ENCODE results near the gene FGD6. TPM values are rescaled to one million over a fixed set of nuclear protein-coding genes. Genes with fewer than 3 reads are reported as not detected.
A peak's percentile ranks its signal among the peaks of the same experiment; 100 is the strongest.
"Not testable (repeated sequence)": the region's sequence is repeated elsewhere in the genome, so short reads cannot be mapped to it uniquely, and the experiment has no call there.

The FGD6 gene
- total and polyA plus RNA-seq, 2 donors = 3.7 to 20.4 TPM

GRCh38 chr12:95243497-95244183 lies 26.4 kb upstream of the FGD6 start:
- 95% methylated on average over 4 of the region's 4 CpGs for WGBS
- Histone ChIP-seq H3K27ac (ENCODE audit: low read depth) (no peak overlapping the region), H3K4me1 (ENCODE audit: insufficient read depth) (no peaks in the 10 kb centered on the region), H3K36me3 (ENCODE audit: insufficient read depth) (no peaks in the 10 kb centered on the region), H3K4me3 (ENCODE audit: low read depth, low read length) (no peak overlapping the region)
- DNase-seq (ENCODE audit: extremely low spot score) = no peak

GRCh38 chr12:95241761-95242506 lies 24.7 kb upstream of the FGD6 start:
- Histone ChIP-seq H3K36me3 (ENCODE audit: insufficient read depth) (no peaks in the 10 kb centered on the region), H3K4me3 (ENCODE audit: low read depth, low read length) (no peak overlapping the region), H3K27ac (ENCODE audit: low read depth) (no peak overlapping the region), H3K4me1 (ENCODE audit: insufficient read depth) (no peaks in the 10 kb centered on the region)
- no peak for DNase-seq (ENCODE audit: extremely low spot score)
- 92% methylated on average over 4 of the region's 4 CpGs for WGBS

- H3K4me1 ChIP-seq (ENCODE audit: insufficient read depth); H3K36me3 ChIP-seq (ENCODE audit: insufficient read depth); H3K4me3 ChIP-seq (ENCODE audit: low read depth, low read length); DNase-seq (ENCODE audit: extremely low spot score); H3K27ac ChIP-seq (ENCODE audit: low read depth): not testable (repeated sequence)
- 89% methylated on average over 6 of the region's 6 CpGs for WGBS
Measured at GRCh38 chr12:95241138-95241537, 23.9 kb upstream of the FGD6 start.

- Histone ChIP-seq H3K36me3 (ENCODE audit: insufficient read depth) (no peaks in the 10 kb centered on the region), H3K4me1 (ENCODE audit: insufficient read depth) (no peaks in the 10 kb centered on the region), H3K27ac (ENCODE audit: low read depth) (no peak overlapping the region), H3K4me3 (ENCODE audit: low read depth, low read length) (no peak overlapping the region)
- WGBS = 76% methylated on average over 2 of the region's 2 CpGs
- DNase-seq (ENCODE audit: extremely low spot score) = no peak
Measured at GRCh38 chr12:95240556-95240955, 23.3 kb upstream of the FGD6 start.

- not testable (repeated sequence) for H3K27ac ChIP-seq (ENCODE audit: low read depth); H3K4me1 ChIP-seq (ENCODE audit: insufficient read depth)
- WGBS = 87% methylated on average over 2 of the region's 2 CpGs
Measured at GRCh38 chr12:95239835-95240234, 22.6 kb upstream of the FGD6 start.

GRCh38 chr12:95239216-95239615 lies 21.9 kb upstream of the FGD6 start:
- no peaks in the 10 kb centered on the region for H3K4me1 ChIP-seq (ENCODE audit: insufficient read depth)
- H3K36me3 ChIP-seq (ENCODE audit: insufficient read depth) = no peaks in the 10 kb centered on the region
- H3K27ac ChIP-seq (ENCODE audit: low read depth) = no peak overlapping the region
- H3K4me3 ChIP-seq (ENCODE audit: low read depth, low read length) = no peak overlapping the region
- DNase-seq (ENCODE audit: extremely low spot score) = no peak

More at GRCh38 chr12:95239835-95240234, 22.6 kb upstream of the FGD6 start:
- not testable (repeated sequence) for H3K36me3 ChIP-seq (ENCODE audit: insufficient read depth); H3K4me3 ChIP-seq (ENCODE audit: low read depth, low read length); DNase-seq (ENCODE audit: extremely low spot score)

GRCh38 chr12:95238150-95238549 lies 20.9 kb upstream of the FGD6 start:
- Histone ChIP-seq H3K27ac (ENCODE audit: low read depth) (no peak overlapping the region), H3K36me3 (ENCODE audit: insufficient read depth) (no peaks in the 10 kb centered on the region), H3K4me3 (ENCODE audit: low read depth, low read length) (no peak overlapping the region), H3K4me1 (ENCODE audit: insufficient read depth) (no peaks in the 10 kb centered on the region)
- WGBS = 67% methylated on average over 1 of the region's 1 CpG
- no peak for DNase-seq (ENCODE audit: extremely low spot score)

- 38% methylated on average over 1 of the region's 1 CpG for WGBS
- no peak overlapping the region for H3K27ac ChIP-seq (ENCODE audit: low read depth)
- DNase-seq (ENCODE audit: extremely low spot score) = no peak
- H3K4me1 ChIP-seq (ENCODE audit: insufficient read depth) = no peaks in the 10 kb centered on the region
- H3K36me3 ChIP-seq (ENCODE audit: insufficient read depth) = no peaks in the 10 kb centered on the region
- no peak overlapping the region for H3K4me3 ChIP-seq (ENCODE audit: low read depth, low read length)
Measured at GRCh38 chr12:95237315-95237714, 20.0 kb upstream of the FGD6 start.

GRCh38 chr12:95235621-95236020 lies 18.4 kb upstream of the FGD6 start:
- DNase-seq (ENCODE audit: extremely low spot score); H3K4me1 ChIP-seq (ENCODE audit: insufficient read depth): not testable (repeated sequence)

GRCh38 chr12:95234187-95234586 lies 16.9 kb upstream of the FGD6 start:
- WGBS = 98% methylated on average over 14 of the region's 14 CpGs
- H3K4me3 ChIP-seq (ENCODE audit: low read depth, low read length); H3K36me3 ChIP-seq (ENCODE audit: insufficient read depth); H3K4me1 ChIP-seq (ENCODE audit: insufficient read depth); H3K27ac ChIP-seq (ENCODE audit: low read depth); DNase-seq (ENCODE audit: extremely low spot score): not testable (repeated sequence)

More at GRCh38 chr12:95235621-95236020, 18.4 kb upstream of the FGD6 start:
- not testable (repeated sequence) for H3K27ac ChIP-seq (ENCODE audit: low read depth); H3K36me3 ChIP-seq (ENCODE audit: insufficient read depth); H3K4me3 ChIP-seq (ENCODE audit: low read depth, low read length)
- 94% methylated on average over 30 of the region's 31 CpGs for WGBS

GRCh38 chr12:95231190-95231589 lies 13.9 kb upstream of the FGD6 start:
- 56% methylated on average over 2 of the region's 2 CpGs for WGBS
- Histone ChIP-seq H3K36me3 (ENCODE audit: insufficient read depth) (no peaks in the 10 kb centered on the region), H3K4me3 (ENCODE audit: low read depth, low read length) (no peak overlapping the region), H3K27ac (ENCODE audit: low read depth) (no peak overlapping the region), H3K4me1 (ENCODE audit: insufficient read depth) (no peaks in the 10 kb centered on the region)
- no peak for DNase-seq (ENCODE audit: extremely low spot score)

- Histone ChIP-seq H3K36me3 (ENCODE audit: insufficient read depth) (no peaks in the 10 kb centered on the region), H3K4me3 (ENCODE audit: low read depth, low read length) (no peak overlapping the region), H3K27ac (ENCODE audit: low read depth) (peak overlapping the region; percentile 10), H3K4me1 (ENCODE audit: insufficient read depth) (no peaks in the 10 kb centered on the region)
- DNase-seq (ENCODE audit: extremely low spot score) = no peak
Measured at GRCh38 chr12:95230313-95230712, 13.0 kb upstream of the FGD6 start.

GRCh38 chr12:95229636-95230035 lies 12.4 kb upstream of the FGD6 start:
- Histone ChIP-seq H3K4me1 (ENCODE audit: insufficient read depth) (no peaks in the 10 kb centered on the region), H3K4me3 (ENCODE audit: low read depth, low read length) (no peak overlapping the region), H3K36me3 (ENCODE audit: insufficient read depth) (no peaks in the 10 kb centered on the region), H3K27ac (ENCODE audit: low read depth) (no peak overlapping the region)
- WGBS = 63% methylated on average over 7 of the region's 7 CpGs
- no peak for DNase-seq (ENCODE audit: extremely low spot score)

GRCh38 chr12:95228617-95229016 lies 11.3 kb upstream of the FGD6 start:
- H3K4me3 ChIP-seq (ENCODE audit: low read depth, low read length) = no peak overlapping the region
- H3K36me3 ChIP-seq (ENCODE audit: insufficient read depth) = no peaks in the 10 kb centered on the region
- 90% methylated on average over 2 of the region's 2 CpGs for WGBS
- H3K27ac ChIP-seq (ENCODE audit: low read depth) = no peak overlapping the region
- no peak for DNase-seq (ENCODE audit: extremely low spot score)
- H3K4me1 ChIP-seq (ENCODE audit: insufficient read depth) = no peaks in the 10 kb centered on the region

Data from urinary bladder (tissue), 4 donors.